H4 (cell line): ENCODE results near the gene CYP2S1. TPM values are rescaled to one million over a fixed set of nuclear protein-coding genes. Genes with fewer than 3 reads are reported as not detected.

Experiments
- total RNA-seq: library from RNA; depleted of rRNA; stranded (reverse); fragments of >200 nt; shearing (Covaris generic); gene quantifications from 2 replicates; pipeline ENCODE4 v1.2.3, GENCODE V29; 2014; rRNA removed

CYP2S1 gene
- total RNA-seq, 1 experiment from 2014 or later, result 3.0 TPM

Other genes starting within 250 kb of the CYP2S1 start
- gene CYP2B6, start 201.9 kb upstream of the CYP2S1 start, total RNA-seq, result not detected in 2 replicates
- not detected in 2 replicates for gene CYP2A13, start 104.8 kb upstream of the CYP2S1 start, total RNA-seq
- gene CYP2F1, start 78.8 kb upstream of the CYP2S1 start, total RNA-seq, result not detected in 2 replicates
- gene AXL, start 26.0 kb downstream of the CYP2S1 start, total RNA-seq, result 97.8 and 105 TPM in 2 replicates
- gene HNRNPUL1, start 71.2 kb downstream of the CYP2S1 start, total RNA-seq, result 70.9 and 82.4 TPM in 2 replicates
- 4.6 and 7.8 TPM in 2 replicates for gene CCDC97, start 117.0 kb downstream of the CYP2S1 start, total RNA-seq
- 12.5 and 15.4 TPM in 2 replicates for gene TGFB1, start 160.7 kb downstream of the CYP2S1 start, total RNA-seq
- gene B9D2, start 170.9 kb downstream of the CYP2S1 start, total RNA-seq, result 7.5 and 9.3 TPM in 2 replicates
- 0.08 and 0.97 TPM in 2 replicates for gene TMEM91, start 183.3 kb downstream of the CYP2S1 start, total RNA-seq
- 28.5 and 28.9 TPM in 2 replicates for gene EXOSC5, start 204.1 kb downstream of the CYP2S1 start, total RNA-seq
- 32.6 and 47.7 TPM in 2 replicates for gene BCKDHA, start 204.6 kb downstream of the CYP2S1 start, total RNA-seq
- not detected in 2 replicates for gene B3GNT8, start 234.2 kb downstream of the CYP2S1 start, total RNA-seq
- 36.7 and 52.1 TPM in 2 replicates for gene DMAC2, start 246.7 kb downstream of the CYP2S1 start, total RNA-seq
- gene ERICH4, start 249.9 kb downstream of the CYP2S1 start, total RNA-seq, result not detected in 2 replicates